Stimulated activated CD4-positive, alpha-beta T cell treated with anti-CD3 and anti-CD28 coated beads, Interleukin-15, amount 100 ng/mL, for 48 hours (primary cell): Measurements from ENCODE around the gene ADAMTS2.
"Not testable (repeated sequence)": the region's sequence is repeated elsewhere in the genome, so short reads cannot be mapped to it uniquely, and the experiment has no call there.

Experiments
- DNase-seq, 2 donors: peaks; one replicate each; pipeline ENCODE4 v3.0.0-alpha.2; 2020; ENCODE audit warnings: low read depth in 2 of 2

The ADAMTS2 gene

DNA sequence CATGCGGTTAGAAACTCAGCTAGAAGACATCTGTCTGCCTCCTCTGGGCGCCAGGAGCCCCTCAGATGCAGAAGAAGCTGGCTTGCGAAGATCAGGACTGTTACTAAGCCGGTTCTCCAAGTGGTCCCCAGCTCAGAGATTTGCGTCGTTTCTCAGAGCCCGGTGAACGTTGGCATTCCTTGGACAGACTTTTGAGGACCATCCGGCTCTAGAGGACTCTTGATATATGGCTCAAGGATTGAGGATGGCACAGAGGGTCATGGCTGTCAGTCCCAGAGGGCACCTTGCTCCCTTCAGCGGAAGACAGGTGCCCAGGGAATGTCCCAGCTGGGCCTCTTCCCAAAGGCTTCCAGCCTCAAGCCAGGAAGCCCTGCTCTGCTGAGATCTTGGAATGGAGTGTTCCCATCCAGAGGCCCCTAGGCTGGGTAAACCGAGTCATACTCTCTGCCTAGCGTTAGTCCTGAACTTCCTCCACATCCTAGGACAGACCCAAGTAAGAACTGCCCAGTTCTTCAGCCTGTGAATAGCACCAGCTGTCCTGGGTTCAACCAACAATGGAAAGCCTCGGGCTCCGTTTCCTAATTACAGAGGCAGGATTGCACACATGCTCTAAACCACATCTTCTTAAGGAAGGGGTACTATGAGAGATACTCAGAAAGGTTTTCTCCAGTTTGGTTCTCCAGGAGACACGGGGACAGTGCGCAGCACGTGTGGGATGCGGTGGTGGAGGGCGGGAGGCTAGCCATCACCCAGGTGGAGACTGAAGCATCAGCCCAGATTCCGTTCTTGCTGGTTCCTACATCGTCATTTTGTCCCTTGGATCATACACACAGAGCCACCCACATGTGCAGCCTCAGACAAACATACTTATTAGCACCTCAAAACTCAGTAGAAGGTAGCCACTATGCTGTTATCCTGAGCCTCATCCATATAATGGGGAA is 233.7 kb downstream of the ADAMTS2 start:
- DNase-seq = no peak

DNA sequence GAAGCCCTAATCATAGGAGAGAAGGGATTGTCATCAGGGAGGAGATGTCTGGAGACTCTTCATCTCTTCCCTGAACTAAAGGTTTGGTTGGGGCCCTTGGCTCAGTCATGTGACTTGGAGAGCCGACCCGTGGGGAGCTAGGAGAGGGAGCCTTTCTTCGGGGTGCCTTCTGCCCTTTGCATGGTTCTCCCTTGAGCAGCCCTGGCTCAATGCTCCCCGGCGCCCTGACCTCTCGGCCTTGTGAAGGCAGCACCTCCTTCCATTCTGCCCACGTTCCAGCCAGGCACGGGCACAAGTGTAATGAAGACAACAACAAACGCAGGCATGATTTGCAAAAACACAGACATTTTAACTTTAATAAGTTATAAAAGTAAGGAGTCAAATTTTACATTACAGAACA is 234.7 kb downstream of the ADAMTS2 start:
- no peak for DNase-seq

- not testable (repeated sequence) for DNase-seq
These were observed 244.0 kb downstream of the ADAMTS2 start for GRCh38 chr5:179101282-179101681.

- DNase-seq = no peak
These were observed 255.8 kb downstream of the ADAMTS2 start for GRCh38 chr5:179089502-179089901.

GRCh38 chr5:179080724-179081123 is 264.5 kb downstream of the ADAMTS2 start:
- no peak for DNase-seq

DNA sequence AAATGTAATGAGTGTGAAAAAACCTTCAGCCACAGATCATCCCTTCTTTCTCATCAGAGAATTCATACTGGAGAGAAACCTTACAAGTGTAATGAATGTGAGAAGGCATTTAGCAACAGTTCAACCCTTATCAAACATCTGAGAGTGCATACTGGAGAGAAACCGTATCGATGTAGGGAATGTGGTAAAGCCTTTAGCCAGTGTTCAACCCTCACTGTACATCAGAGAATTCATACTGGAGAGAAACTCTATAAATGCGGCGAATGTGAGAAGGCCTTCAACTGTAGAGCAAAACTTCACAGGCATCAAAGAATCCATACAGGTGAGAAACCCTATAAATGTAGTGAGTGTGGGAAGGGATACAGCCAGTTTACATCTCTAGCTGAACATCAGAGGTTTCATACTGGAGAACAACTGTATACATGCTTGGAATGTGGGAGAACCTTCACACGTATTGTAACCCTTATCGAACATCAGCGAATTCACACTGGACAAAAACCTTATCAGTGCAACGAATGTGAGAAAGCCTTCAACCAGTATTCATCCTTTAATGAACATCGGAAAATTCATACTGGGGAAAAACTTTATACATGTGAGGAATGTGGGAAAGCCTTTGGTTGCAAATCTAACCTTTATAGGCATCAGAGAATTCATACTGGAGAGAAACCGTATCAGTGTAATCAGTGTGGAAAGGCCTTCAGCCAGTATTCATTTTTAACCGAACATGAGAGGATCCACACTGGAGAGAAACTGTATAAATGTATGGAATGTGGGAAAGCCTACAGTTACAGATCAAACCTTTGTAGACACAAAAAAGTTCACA is 265.9 kb downstream of the ADAMTS2 start:
- DNase-seq = no peak

DNA sequence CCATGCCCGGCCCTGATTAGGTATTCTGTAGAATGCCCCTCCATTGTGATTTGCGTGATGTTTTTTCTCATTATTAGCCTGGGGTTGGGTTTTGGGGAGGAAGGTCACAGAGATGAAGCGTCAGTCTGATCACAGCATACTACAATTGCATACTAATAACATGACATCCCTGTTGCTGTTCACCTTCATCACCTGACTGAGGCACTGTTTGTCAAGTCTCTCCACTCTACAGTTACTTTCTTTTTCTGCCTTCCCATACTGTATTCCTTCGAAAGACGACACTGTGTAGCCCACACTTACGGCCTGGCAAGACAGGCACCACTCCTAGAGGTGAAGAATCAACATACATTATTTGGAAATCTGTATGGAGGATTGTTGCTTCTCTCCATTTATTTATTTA is 279.6 kb downstream of the ADAMTS2 start:
- DNase-seq = no peak

GRCh38 chr5:179061025-179061424 is 284.2 kb downstream of the ADAMTS2 start:
- no peak for DNase-seq
